GM18502 (cell line): ENCODE results near the gene FTCDNL1.

Experiments used
- ATAC-seq: cut with Tn5 transposase; IDR thresholded peaks from one replicate; pipeline ENCODE4 v1.9.1; 2021; ENCODE audit warnings: mild to moderate bottlenecking; ENCODE audit not compliant: unreplicated experiment, poor library complexity

Gene FTCDNL1

GRCh38 chr2:199797431-199798403 lies 53.3 kb downstream of the FTCDNL1 start:
- no peak for ATAC-seq

DNA sequence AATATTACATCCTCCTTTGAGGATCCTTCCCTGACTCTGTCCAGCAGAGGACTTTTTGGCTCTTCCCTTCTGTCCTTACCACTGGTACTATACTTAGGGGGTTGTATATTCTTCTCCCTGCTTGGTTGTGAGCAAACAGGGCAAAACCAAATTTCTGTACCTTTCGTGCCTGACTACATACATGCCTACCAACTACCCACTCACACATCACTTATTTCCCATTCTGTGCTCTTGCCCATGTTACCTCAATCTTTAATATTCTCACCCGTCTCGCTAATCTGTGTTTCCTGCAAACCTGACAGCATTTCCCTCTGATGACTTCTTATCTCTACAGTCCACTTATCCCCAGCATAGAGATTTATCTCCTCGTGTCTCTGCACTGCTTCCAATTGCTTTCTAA lies 58.6 kb downstream of the FTCDNL1 start:
- no peak for ATAC-seq

GRCh38 chr2:199791326-199791725 lies 59.7 kb downstream of the FTCDNL1 start:
- ATAC-seq = no peak

DNA sequence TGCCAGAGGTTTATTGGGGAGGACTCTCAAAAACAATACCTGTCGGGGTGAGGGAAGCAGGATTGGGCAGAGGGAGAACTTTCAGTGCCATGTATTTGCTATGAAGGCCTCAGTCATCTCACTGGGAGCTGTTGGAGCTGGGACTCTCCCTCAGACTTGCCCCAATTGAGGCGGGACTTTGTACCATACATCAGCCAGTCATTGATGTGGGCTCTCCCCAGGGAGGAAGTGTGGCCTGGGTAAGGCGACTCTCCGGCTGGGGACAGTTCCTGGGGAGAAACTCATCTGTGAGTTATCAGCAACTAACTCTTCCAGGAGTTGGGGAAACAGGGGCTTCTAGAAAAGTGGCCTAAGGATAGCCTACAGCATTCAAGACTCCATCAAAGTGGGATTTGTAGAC lies 66.5 kb downstream of the FTCDNL1 start:
- ATAC-seq = peak; percentile 69

GRCh38 chr2:199779589-199779988 lies 71.4 kb downstream of the FTCDNL1 start:
- no peak for ATAC-seq

GRCh38 chr2:199778655-199779054 lies 72.3 kb downstream of the FTCDNL1 start:
- ATAC-seq = no peak

DNA sequence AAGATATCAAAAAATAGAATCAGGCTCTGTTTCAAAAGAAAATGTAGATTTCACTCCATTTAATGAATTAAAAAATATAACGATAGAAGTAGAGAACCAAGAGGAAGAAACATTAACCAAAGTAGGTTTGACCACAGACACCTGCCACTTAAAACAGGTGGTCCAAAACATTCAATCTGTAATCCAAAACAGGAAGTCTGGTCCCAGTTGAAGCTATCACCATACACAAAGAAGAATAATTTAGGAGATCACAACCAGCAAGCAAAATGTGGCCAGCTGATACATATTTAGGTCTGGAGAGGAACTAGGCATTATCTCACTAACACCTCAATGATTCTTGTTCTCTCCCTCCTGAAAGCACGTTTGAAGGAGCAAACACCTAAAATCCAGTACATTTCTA lies 73.1 kb downstream of the FTCDNL1 start:
- no peak for ATAC-seq

DNA sequence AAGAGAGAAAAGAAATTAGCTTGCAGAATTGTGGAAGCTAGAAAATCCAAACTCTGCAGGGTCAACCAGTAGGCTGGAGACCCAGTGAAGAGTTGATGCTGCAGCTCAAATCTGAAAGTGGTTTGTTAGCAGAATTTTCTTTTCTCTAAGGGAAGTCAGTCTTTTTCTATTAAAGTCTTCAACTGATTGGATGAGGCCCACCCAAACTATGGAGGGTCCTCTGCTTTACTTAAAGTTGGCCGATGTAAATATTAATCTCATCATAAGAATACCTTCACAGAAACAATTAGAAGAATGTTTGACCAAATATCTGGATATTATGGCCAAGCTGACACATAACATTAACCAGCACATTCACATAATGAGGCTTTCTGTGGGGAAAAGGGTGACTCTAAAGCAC lies 73.7 kb downstream of the FTCDNL1 start:
- ATAC-seq = no peak

GRCh38 chr2:199775267-199775666 lies 75.7 kb downstream of the FTCDNL1 start:
- ATAC-seq = no peak

DNA sequence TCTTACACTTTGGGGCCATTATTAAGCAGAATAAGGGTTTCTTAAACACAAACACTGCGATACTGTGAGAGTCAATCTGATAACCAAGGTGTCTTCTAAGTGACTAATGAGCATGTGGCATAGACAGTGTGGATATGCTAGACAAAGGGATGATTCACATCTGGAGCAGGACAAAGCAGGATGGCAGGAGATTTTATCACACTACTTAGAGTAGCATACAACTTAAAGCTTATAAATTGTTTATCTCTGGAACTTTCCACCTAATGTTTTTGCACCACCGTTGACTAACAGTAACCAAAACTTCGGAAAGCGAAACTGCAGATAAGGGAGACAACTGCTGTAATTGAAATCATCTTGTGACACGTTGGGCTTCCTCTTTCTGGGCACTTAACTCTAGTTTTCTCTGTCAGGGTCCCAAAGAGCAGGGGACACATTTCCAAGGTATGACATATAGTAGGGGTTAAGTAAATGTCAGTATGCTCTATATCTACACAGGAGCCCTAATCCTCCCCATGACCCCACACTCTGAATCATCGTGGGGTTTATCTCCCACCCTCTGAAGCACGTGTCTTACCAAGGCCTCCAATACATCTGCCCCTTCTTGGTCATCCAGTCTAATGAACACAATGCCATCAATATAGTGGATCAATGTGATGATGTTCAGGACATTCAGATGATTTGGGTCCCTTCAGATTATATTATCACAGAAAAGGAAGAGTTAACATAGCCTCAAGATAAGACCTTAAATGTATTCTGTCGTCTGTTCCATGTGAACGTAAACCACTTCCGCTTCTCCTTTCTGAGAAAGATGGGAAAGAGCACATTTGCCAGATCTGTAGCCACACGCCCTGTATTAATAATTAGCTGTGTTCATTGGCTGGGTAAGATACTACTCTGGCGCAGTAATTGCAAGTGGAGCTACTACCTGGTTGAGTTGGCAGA lies 78.7 kb downstream of the FTCDNL1 start:
- ATAC-seq = no peak

- ATAC-seq = no peak
These were observed 80.3 kb downstream of the FTCDNL1 start for GRCh38 chr2:199770716-199771115.

GRCh38 chr2:199765646-199766045 lies 85.3 kb downstream of the FTCDNL1 start:
- ATAC-seq = no peak

- ATAC-seq = no peak
These were observed 86.7 kb downstream of the FTCDNL1 start for GRCh38 chr2:199764273-199764800.

- no peak for ATAC-seq
These were observed 88.0 kb downstream of the FTCDNL1 start for GRCh38 chr2:199762963-199763362.

GRCh38 chr2:199760574-199760973 lies 90.4 kb downstream of the FTCDNL1 start:
- no peak for ATAC-seq

DNA sequence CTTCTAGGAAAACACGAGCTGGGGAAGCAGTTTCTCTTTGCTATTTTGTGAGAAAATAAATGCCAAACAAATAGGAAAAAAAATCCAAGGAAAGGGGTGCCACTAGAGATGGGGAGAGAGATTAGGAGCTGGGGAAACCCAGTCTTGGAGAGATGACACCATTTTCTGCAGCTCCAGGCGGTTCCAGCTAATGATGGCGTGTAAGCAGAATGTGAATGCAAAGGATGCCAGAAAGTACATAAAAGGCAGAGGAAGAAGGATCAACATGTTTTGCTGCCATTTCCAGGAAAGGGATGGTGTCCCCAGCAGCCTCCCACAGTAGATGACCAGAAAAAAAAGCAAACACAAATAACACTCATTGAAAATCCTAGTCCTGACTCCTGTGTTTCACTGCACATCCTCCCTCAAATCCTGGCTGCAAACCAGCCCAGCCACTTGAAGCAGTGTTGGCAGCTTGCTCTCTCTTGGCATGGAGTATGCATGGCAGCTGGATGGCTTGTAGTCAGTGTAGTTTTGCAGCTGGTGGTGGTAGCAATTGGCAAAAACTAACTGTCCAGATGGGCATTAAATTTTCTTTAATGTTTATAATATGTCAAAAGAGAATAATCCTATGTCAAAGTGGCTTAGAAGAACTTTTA lies 93.6 kb downstream of the FTCDNL1 start:
- ATAC-seq = no peak

GRCh38 chr2:199756743-199757142 lies 94.2 kb downstream of the FTCDNL1 start:
- no peak for ATAC-seq

- ATAC-seq = no peak
These were observed 94.8 kb downstream of the FTCDNL1 start for GRCh38 chr2:199756211-199756610.

DNA sequence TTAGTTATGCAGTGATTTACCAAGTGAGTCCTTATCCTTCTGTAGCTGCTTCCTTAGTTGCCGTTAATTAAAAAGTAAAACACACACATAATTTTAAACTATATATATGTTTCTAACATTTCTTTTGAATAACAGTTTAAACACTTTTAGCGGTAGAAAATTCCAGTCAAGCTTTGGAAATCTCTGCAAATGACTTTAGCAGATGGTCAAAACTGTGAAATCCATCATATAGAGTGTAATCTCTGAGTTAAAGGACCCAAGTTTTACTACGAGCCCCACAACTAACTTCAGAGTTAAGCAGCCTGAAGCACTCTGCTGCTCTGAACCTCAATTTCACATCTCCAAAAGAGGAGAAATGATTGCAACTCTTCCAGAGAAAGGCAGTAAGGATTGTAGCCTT lies 96.2 kb downstream of the FTCDNL1 start:
- no peak for ATAC-seq

DNA sequence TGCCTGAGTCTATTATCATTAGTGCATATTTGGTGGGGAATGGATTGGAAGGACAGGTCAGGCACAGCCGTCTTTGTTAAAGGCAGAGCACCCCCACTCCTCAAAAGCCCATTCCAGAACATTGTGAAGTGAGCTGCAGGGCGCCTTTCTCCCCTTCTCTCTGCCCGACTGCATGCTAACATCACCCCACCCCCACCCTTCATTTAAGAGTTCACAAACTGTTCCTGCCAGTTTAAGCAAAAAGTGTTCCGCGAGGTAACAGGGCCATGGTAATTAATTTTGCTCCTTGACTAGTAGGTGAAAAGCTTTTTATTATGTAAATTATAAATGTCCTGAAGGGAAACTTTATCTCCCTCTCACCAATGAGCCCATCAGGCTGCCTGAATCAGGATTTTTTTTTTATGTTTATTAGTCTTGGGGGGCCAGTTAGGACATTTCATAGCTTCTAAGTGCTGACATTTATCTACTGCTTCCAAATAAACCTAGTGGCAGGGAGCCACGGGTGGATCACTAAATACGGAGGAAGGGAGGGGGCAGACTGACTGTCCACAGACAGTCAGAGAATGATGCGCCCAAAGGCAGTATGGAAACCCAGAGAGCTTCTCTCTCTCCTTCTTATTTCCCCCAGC lies 99.4 kb downstream of the FTCDNL1 start:
- no peak for ATAC-seq
